HG03439 (cell line): Measurements from ENCODE around the gene ANP32D.
A peak's percentile ranks its signal among the peaks of the same experiment; 100 is the strongest.
"Not testable (repeated sequence)": the region's sequence is repeated elsewhere in the genome, so short reads cannot be mapped to it uniquely, and the experiment has no call there.

Experiments used
- ATAC-seq: cut with Tn5 transposase; IDR thresholded peaks from one replicate; pipeline ENCODE4 v1.9.1; 2021; ENCODE audit warnings: mild to moderate bottlenecking, moderate library complexity; ENCODE audit not compliant: unreplicated experiment

Gene ANP32D

DNA sequence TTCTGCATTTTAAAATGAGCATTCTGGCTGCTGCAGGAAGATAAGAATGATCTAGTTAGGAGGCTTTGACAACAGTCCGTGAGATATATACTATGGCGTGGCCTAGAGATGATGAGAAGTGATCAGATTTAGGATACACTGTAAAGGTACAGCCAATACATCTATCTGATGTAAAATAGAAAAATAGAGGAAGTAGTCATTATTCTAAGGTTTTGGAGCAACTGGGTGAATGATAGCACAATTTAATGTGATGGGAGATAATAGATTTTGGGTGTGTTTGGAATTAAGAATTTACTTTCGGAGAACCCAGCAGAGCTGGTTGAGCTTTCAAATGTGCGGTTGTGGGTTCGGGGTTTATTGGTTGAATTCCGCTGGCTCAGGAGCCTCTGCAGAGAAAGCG lies at the start of gene ANP32D:
ANP32D (plus strand) TSS at position 301 of the 400 bp plus-strand sequence. CDS start 106 bp downstream, outside the sequence.
- no peak for ATAC-seq

DNA sequence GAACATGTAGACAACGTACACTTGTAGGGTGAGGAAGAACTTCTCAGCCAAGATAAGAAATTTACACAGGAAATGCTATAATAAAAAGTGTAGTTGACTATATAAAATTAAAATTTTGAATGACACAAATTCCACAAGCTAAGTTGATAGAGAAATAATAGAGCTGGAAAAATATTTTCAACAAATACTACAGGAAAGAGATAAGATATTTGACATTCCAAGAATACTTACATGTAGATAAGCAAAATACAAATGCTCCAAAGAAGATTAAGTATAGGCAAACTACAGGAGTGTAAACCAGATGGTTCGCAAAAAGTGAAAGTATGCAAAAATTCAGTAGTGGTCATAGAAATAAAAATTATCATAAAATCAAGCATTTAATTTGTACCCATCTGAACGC lies 49.2 kb upstream of the ANP32D start:
- ATAC-seq = no peak

DNA sequence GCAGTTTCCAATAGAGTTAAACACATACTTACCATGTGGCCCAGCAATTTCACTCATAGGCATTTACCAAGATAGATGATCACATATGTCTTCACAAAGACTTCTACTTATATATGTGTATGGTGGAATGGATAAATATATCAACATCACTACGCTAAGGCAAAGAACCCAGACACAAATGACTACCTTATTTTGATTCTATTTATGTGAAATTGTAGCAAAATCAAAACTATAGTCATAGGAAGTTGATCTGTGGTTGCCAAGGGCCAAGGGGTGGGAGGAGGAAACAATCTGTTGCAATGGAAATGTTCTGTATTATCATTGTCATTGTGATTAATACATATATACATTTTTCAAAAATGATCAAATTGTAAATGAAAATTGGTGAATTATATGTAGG lies 47.7 kb upstream of the ANP32D start:
- ATAC-seq = no peak

DNA sequence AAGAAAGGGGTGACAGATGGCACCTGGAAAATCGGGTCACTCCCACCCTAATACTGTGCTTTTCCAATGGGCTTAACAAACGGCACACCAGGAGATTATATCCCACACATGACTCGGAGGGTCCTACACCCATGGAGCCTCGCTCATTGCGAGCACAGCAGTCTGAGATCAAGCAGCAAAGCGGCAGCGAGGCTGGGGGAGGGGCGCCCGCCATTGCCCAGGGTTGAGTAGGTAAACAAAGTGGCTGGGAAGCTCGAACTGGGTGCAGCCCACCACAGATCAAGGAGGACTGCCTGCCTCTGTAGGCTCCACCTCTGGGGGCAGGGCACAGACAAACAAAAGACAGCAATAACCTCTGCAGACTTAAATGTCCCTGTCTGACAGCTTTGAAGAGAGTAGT lies 38.3 kb upstream of the ANP32D start:
- ATAC-seq = not testable (repeated sequence)

DNA sequence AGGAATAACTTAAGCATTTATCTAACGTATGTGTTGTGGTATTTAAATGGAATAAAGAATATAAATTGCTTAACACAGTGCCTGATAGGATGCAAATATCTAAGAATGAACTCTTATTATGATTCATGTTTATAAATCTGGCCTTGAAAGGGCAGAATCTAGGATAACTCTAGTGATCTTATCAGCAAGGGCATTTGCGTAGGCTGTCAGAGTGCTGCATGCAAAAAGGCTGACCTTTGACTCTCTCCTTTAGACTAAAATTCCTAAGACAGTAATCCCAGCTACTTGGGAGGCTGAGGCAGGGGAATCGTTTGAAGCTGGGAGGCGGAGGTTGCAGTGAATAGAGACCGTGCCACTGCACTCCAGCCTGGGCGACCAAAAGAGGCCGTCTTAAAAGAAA lies 31.3 kb upstream of the ANP32D start:
- ATAC-seq = no peak

DNA sequence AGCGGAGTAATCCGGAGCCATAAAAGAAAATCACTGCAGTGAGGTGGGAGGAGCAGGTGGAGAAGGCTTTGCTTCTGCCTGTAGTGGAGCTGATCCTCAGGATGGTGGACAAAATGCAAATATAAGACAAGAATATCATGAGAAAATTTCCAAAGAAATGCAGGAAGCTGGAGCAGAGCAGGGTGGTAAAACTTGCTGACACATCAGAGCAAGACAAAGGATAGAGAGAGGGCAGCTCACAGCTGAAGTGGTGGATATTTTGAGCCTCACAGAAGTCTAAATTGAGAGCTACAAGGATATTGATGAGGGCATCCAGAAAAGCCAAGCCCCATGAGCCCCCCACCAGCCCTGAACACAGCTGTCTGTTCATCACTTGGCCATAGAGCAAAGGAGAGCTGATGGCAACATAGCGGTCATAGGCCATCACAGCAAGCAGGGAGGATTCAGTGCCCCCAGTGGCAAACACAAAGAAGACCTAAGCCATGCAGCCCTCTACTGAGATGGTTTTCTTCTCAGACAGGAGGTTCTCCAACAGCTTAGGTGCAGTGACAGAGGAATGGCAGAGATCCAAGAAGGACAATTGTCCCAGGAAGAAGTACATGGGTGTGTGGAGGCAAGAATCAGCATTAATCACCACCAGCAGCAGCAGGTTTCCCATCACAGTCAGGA lies 30.0 kb upstream of the ANP32D start:
- no peak for ATAC-seq

DNA sequence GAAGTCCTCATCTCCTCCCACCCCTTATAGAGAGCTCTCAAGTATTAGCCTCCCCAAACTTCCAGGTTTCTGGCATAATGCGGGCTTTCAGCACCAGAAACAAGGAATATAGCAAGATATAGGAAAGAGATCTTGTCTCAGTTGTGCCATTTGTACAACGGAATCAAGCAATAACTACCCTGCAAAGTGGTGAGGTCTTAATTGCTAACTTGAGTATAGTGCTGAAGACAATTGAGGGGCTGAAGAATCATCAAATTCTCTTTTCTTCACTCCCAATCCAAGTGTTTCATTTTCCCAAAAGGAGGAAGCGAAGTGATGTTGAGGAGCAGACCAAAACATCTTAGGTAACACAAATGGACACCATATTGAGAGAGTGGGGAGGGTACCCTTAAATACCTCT lies 26.8 kb upstream of the ANP32D start:
- ATAC-seq = no peak

DNA sequence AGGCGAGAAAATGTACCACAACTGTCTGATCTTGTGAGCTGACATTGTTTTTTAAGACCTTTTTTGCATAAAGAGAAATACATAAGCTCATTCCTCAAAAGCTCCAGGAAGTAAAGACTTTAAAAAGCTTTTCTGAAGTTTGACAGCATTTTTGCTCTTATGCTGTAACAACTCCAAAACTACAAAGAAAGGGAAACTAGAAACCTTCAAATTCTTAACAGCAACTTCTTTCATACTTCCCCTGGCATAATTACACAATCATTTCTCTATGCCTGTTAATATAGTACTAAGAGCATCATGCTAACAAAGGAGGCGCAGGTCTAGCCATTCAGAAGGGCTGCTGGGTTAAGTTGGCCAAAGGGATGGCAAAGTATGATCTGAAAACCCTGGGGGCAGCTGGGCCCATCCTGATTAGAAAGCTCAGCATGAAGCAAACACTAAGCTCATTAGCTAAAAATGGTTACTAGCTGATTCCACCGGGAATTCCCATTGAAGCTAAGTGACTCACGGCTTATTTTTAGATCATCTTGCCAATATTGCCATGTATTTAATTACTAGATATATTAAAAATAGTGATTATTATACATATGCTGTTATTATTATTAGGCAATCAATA lies 26.1 kb upstream of the ANP32D start:
- ATAC-seq = no peak

DNA sequence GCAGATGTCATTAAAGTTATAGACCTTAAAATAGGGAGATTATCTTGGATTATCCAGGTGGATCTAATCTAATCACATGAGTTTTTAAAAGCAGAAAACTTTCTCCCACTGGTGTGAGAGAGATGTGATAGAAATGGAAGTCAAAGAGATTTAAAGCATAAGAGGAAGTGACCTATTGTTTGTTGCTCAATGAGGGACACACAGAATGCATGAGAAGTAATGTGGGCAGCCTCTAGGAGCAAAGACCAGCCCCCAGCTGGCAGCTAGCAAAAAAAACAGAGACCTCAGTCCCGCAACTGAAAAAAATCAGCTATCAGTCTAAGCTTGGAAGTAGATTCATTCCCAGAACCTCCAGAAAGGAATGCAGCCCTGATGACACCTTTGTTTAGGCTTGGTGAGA lies 24.6 kb upstream of the ANP32D start:
- ATAC-seq = no peak

DNA sequence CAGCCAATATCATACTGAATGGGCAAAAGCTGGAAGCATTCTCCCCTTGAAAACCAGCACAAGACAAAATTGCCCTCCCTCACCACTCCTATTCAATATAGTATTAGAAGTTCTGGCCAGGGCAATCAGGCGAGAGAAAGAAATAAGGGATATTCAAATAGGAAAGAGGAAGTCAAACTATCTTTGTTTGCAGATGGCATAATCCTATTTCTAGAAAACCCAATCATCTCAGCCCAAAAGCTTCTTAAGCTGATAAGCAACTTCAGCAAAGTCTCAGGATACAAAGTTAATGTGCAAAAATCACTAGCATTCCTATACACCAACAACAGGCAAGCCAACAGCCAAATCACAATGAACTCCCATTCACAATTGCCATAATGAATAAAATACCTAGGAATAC lies 21.0 kb upstream of the ANP32D start:
- ATAC-seq = no peak

DNA sequence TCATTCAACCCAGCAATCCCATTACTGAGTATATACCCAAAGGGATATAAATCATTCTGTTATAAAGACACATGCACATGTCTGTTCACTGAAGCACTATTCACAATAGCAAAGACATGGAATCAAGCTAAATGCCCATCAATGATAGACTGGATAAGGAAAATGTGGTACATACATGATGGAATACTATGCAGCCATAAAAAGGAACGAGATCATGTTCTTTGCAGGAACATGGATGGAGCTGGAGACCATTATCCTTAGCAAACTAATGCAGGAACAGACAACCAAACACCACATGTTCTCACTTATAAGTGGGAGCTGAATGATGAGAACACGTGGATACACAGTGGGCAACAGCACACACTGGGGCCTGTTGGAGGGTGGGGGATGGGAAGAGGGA lies 19.4 kb upstream of the ANP32D start:
- not testable (repeated sequence) for ATAC-seq

DNA sequence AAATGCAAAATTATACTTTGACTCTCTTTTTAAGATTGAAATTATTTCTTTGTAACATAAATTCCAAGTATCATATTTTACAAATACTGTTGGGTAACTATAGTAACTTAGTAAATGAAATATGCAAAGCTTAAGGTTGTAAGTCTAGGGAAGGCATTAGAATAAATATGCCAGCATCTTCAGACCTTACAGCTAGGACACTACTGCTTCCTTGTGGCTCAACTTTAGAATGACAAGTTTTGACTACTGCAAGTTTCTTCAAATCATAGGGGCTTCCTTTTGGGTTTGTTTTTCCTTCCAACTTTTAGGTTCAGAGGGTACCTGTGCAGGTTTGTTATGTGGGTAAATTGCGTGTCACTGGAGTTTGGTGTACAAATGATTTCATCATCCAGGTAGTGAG lies 17.7 kb upstream of the ANP32D start:
- ATAC-seq = no peak

DNA sequence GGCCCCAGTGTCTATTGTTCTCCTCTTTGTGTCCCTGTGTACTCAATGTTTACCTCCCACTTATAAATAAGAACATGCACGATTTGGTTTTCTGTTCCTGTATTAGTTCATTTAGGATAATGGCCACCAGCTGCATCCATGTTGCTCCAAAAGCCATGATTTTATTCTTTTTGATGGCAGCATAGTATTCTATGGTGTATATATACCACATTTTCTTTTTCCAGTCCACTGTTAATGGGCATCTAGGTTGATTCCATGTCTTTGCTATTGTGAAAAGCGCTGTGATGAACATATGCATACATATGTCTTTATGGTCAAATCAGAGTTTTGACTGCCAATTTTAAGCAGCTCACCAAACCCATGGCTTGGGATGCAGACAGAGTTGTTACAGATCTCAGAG lies 17.2 kb upstream of the ANP32D start:
- no peak for ATAC-seq

DNA sequence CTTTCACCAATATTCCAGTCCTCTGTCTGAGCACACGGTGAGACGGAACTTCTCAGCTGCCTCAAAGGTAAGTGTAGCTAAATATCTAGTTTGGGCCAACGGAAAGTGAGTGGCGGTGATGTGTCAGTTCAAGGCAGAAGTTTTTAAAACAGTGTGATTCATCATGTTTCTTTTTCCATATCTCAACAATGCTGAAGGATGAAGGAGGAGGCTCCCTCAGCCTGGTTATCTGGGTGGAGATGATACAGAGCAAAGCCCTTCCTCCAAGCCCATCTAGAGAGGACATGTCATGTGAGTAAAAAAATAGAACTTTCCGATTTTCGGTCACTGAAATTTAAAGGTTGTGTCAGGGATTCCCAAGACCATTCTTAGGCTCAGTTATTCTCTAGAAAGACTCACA lies 13.1 kb upstream of the ANP32D start:
- ATAC-seq = no peak

DNA sequence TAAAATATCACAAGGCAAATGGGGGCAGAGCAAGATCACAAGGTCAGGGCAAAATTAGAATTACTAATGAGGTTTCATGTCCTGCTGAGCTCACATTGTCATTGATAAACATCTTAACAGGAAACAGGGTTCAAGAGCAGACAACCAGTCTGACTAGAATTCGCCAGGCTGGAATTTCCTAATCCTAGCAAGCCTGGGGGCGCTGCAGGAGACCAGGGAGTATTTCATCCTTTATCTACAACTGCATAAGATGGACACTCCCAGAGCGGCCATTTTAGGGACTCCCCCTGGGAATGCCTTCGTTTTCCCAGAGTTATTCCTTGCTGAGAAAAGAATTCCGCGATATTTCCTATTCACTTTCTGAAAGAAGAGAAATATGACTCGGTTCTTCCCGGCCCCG lies 3.3 kb upstream of the ANP32D start:
- ATAC-seq = not testable (repeated sequence)

DNA sequence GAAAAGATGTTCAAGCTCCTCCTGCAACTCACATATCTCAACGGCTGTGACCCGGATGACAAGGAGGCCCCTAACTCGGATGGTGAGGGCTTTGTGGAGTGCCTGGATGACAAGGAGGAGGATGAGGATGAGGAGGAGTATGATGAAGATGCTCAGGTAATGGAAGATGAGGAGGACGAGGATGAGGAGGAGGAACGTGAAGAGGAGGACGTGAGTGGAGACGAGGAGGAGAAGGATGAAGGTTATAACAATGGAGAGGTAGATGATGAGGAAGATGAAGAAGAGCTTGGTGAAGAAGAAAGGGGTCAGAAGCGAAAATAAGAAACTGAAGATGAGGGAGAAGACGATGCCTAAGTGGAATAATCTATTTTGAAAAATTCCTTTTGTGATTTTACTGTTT lies 702 bp downstream of the ANP32D start:
- no peak for ATAC-seq

DNA sequence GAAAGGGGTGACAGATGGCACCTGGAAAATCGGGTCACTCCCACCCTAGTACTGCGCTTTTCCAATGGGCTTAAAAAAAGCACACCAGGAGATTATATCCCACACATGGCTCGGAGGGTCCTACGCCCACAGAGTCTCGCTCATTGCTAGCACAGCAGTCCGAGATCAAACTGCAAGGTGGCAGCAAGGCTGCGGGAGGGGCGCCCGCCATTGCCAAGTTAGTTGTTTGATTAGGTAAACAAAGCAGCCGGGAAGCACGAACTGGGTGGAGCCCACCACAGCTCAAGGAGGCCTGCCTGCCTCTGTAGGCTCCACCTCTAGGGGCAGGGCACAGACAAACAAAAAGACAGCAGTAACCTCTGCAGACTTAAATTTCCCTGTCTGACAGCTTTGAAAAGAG lies 2.1 kb downstream of the ANP32D start:
- ATAC-seq = not testable (repeated sequence)

DNA sequence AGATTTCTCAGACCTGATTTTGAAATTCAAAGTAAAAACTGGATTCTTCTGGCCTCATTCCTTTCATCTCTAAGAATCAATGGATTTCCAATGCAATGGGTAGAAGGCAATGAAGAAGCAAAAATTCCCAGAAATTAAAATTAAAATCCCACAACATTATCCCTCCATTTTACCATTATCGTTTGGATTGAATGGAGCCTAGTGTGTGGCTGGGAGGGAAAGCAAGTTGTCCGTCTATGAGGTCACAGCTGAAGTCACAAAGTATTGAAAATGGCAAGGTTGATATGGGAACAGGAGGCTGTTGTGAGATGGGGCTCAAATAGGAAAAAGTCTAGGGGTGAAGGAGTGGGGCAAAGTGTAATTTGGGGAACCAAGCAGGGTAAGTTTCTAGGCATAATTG lies 9.8 kb downstream of the ANP32D start, which contains the start of gene C12orf54:
C12orf54 (plus strand) TSS at position 301 of the 400 bp plus-strand sequence. CDS start 799 bp downstream, outside the sequence.
- no peak for ATAC-seq

DNA sequence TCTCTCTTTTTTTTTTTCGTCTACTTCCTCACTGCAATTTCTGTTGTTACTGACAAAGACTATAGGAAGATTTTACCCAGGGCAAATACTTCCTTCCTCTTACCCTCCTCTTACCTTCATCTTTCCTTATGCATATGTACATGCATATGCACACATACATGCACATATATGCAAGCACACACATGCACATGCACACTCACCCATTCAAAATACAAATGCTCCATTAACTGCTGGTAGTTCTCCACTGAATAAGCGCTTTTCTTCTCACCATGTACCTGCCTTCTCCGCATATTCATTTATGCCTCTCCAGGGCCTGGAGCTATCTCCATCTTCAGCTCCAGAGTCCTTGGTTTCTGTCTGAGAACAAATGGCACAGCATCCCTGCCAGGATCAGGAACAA lies 10.6 kb downstream of the ANP32D start:
- ATAC-seq = no peak

DNA sequence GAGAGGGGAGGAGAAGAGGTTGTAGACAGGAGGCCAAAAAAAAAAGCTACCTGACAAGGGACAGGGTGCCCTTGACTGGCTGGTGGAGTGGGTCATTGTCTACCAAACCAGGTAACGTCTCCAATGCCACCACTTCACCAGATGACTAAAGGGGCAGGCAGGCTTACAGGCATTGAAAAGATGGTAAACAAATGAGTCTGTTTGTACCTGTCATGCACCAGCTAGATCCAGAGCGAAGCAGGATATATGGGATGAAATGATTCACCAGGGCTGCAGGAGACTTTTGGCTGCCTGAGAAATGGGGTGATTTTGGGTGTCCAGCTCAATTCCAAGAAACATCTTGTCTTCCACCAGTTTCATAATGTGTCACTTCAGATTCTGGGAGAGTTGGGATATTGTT lies 13.9 kb downstream of the ANP32D start:
- no peak for ATAC-seq

DNA sequence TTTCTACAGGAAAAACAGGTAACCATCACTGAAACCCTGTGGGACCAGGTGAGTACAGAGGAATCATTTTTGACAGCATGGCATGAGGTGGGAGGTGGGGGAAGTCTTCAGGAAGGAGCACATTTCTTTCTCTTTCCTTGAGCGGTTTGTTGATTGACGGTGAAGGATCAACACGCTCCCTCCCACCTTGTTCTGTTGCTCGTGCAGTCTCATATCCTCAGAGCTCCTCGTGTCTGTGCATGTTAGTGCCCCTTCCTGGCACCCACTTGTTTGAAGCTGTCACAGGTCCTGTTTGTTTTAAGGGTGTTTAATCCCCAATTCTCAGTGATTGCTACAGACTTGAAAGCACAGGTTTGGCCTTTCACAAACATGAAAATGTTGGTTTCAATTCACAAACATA lies 14.3 kb downstream of the ANP32D start:
- ATAC-seq = no peak

DNA sequence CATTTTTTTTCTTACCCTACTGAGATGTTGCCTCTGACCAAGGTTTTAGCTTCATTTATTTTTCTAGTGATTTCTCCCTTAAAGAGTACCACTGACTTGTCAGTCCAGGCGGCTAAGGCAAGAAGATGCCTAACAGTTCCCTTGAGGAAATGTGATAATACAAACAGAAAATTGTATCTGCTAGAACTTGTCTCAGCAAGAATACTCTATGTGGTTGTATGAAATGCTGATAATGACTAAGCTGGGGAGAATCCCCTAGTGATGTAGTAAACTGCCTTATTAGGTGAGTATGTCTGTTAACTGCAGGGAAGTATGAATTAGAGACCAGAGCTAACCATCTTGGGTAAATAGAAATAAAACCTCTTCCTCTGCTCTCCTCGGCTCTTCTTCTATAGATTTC lies 16.7 kb downstream of the ANP32D start:
- ATAC-seq = peak; percentile 98

DNA sequence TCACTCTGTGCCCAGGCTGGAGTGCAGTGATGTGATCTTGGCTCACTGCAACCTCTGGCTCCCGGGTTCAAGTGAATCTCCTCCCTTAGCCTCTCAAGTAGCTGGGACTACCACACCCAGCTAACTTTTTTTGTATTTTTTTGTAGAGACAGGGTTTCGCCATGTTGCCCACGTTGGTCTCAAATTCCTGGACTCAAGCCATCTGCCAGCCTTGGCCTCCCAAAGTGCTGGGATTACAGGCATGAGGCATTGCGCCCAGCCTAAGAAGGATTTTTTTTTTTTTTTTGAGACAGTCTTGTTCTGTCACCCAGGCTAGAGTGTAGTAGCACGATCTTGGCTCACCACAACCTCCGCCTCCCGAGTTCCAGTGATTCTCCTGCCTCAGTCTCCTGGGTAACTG lies 17.1 kb downstream of the ANP32D start:
- not testable (repeated sequence) for ATAC-seq
